PC-9 (cell line): ENCODE data around the gene OR52H1.
"Not testable (repeated sequence)": the region's sequence is repeated elsewhere in the genome, so short reads cannot be mapped to it uniquely, and the experiment has no call there.

Experiments
- CTCF ChIP-seq: fragments of 200-600 bp; sonication (generic); conservative IDR thresholded peaks from 2 replicates; pipeline ENCODE4 v1.6.1; 2017; ENCODE audit warnings: mixed run types, antibody characterized with exemption, mild to moderate bottlenecking, moderate library complexity
- EZH2 ChIP-seq: fragments of 200-600 bp; sonication (generic); IDR thresholded peaks from 2 replicates; pipeline ENCODE4 v1.8.0; 2017; ENCODE audit warnings: antibody characterized with exemption, low read depth

GRCh38 chr11:5589906-5590305 is 41.6 kb upstream of the OR52H1 start:
- TF ChIP-seq CTCF, EZH2: not testable (repeated sequence)
